ENCODE results near the gene PAPPA2. TPM values are rescaled to one million over a fixed set of nuclear protein-coding genes. Genes with fewer than 3 reads are reported as not detected.

Gene PAPPA2
- total RNA-seq (2012; rRNA removed): 0.18 and 0.28 TPM in 2 replicates
- polyA plus RNA-seq (2012; rRNA removed): 0.06 and 0.10 TPM in 2 replicates
- polyA plus RNA-seq (2012; cell fraction: cytosol; rRNA removed): 0.05 TPM in 2 replicates
- 0.04 and 0.07 TPM in 2 replicates for polyA plus RNA-seq (2012; cell fraction: nucleus; rRNA removed; ENCODE audit: low replicate concordance)
- percentile 26 among the genes with signal in this experiment for Bru-seq, nascent RNA
- BruChase-seq, experiment 1, labeled RNA remaining after a 6-hour chase: percentile 18 among the genes with signal in this experiment
- BruChase-seq, experiment 2, labeled RNA remaining after a 2-hour chase: percentile 27 among the genes with signal in this experiment
- long read RNA-seq, partial matches to known transcripts: 1 of 1 reads
- long read RNA-seq, other reads (novel, unspliced or antisense): 0 of 1 reads

- H3K14ac ChIP-seq (replicated peaks; ENCODE audit: low read depth, low read length): no peak within 1 kb of the TSS
- no peak within 1 kb of the TSS for H3K23ac ChIP-seq (ENCODE audit: low read depth, low read length)
- BruUV-seq (replicated peaks): no TSS peak
- no peak within 1 kb of the TSS for H3K4me3 ChIP-seq (ENCODE audit: insufficient read depth, low read depth, low read length)
- ATAC-seq (ENCODE audit: low read depth) (no peak), DNase-seq (no peak)
- no peak within 1 kb of the TSS for H2BK20ac ChIP-seq (ENCODE audit: low read depth, low read length)
- no peaks in the 10 kb centered on the region for H3K27me3 ChIP-seq (ENCODE audit: control insufficient read depth, insufficient read depth, low read length)
- H3K9me3 ChIP-seq (ENCODE audit: control insufficient read depth, insufficient read depth, low read length): peaks cover 4% of the 10 kb centered on the region; the same call in 1 of the 2 replicates
- H2AFZ ChIP-seq (replicated peaks; ENCODE audit: low read length, poor library complexity): no peak within 1 kb of the TSS
- no peaks in the 10 kb centered on the region for H3K4me1 ChIP-seq (ENCODE audit: control insufficient read depth, insufficient read depth, low read length)
- TF ChIP-seq CTCF (conservative IDR thresholded peaks at IDR 0.05; ENCODE audit: low read depth, low read length): no peak
- no peak for TF ChIP-seq FOS (IDR thresholded peaks at IDR 0.05; ENCODE audit: low read depth, low read length)
- TF ChIP-seq ELK1 (IDR thresholded peaks at IDR 0.05; ENCODE audit: borderline replicate concordance, low read depth, low read length): no peak
- no peak for TF ChIP-seq MAFK (IDR thresholded peaks at IDR 0.05; ENCODE audit: low read depth, low read length)
- TF ChIP-seq RAD21 (IDR thresholded peaks at IDR 0.05; ENCODE audit: low read length): no peak
- no peak for TF ChIP-seq BHLHE40 (IDR thresholded peaks at IDR 0.05; ENCODE audit: low read depth, low read length)
- TF ChIP-seq RCOR1 (IDR thresholded peaks at IDR 0.05; ENCODE audit: insufficient replicate concordance, low read length): no peak
- TF ChIP-seq CHD1 (IDR thresholded peaks at IDR 0.05; ENCODE audit: low read depth, low read length): no peak
- H3K4me2 ChIP-seq (ENCODE audit: low read depth, low read length): no peak within 1 kb of the TSS
- no peak within 1 kb of the TSS for H4K91ac ChIP-seq (ENCODE audit: insufficient read depth, low read depth, low read length)
- H3K56ac ChIP-seq (ENCODE audit: extremely low read depth, insufficient read depth, low read length): no peak within 1 kb of the TSS
- no peak within 1 kb of the TSS for H3K4ac ChIP-seq (ENCODE audit: low read depth, low read length)
- H4K20me1 ChIP-seq (ENCODE audit: insufficient read depth, low read length): no peaks in the 10 kb centered on the region
- no peak within 1 kb of the TSS for H2BK15ac ChIP-seq (ENCODE audit: low read depth, low read length)
- H3K9me1 ChIP-seq (ENCODE audit: insufficient read depth, low read length): no peaks in the 10 kb centered on the region
- H3K9ac ChIP-seq (ENCODE audit: low read depth, low read length): no peak within 1 kb of the TSS
- no peak within 1 kb of the TSS for H2AK9ac ChIP-seq (replicated peaks; ENCODE audit: low read depth, low read length, poor library complexity)
- H4K8ac ChIP-seq (ENCODE audit: low read depth in 2 of 2, low read length in 2 of 2): no peak within 1 kb of the TSS
- H2AK5ac ChIP-seq (ENCODE audit: low read depth, low read length): no peak within 1 kb of the TSS
- no CpG with 5 or more reads among the region's 6 CpGs for WGBS, 2 experiments (ENCODE audit: extremely low coverage in 2 of 2, insufficient read length in 1 of 2)
- CTCF ChIA-PET: no interaction called here
- in situ Hi-C loops (cut with MboI; ENCODE audit: low sequenced_read_pairs) (no loop called here), dilution Hi-C loops (cut with HindIII; ENCODE audit: low sequenced_read_pairs, unreplicated experiment) (no loop called here), intact Hi-C loops (cut with micrococcal nuclease) (loop anchor here (10.0 kb wide), 1 partner anchor 388 kb away; no protein-coding TSS in a partner anchor)
- no peak within 1 kb of the TSS for H3K27ac ChIP-seq (ENCODE audit: insufficient read depth, low read length)
- no peaks in the 10 kb centered on the region for H3K36me3 ChIP-seq (ENCODE audit: control insufficient read depth, insufficient read depth, low read length)
- H3K79me1 ChIP-seq (ENCODE audit: low read depth in 1 of 2, low read length in 2 of 2): no peaks in the 10 kb centered on the region
- POLR2A ChIA-PET (ENCODE audit: unreplicated experiment): no interaction called here
- H4K5ac ChIP-seq (ENCODE audit: low read depth, low read length): no peak within 1 kb of the TSS
- no peak within 1 kb of the TSS for H3K18ac ChIP-seq (ENCODE audit: low read depth, low read length)
- H2BK5ac ChIP-seq (ENCODE audit: low read depth, low read length, poor library complexity, severe bottlenecking): no peak within 1 kb of the TSS
- H2BK120ac ChIP-seq (ENCODE audit: low read depth, low read length): no peak within 1 kb of the TSS
Observed at GRCh38 chr1:176462674-176463378, at the start of gene PAPPA2. TSS of gene PAPPA2 (plus strand) at chr1:176463175. CDS start at chr1:176556323, 93,148 bp downstream.
